SH-SY5Y (cell line): ENCODE data around the gene PPP1R14C.

Experiments used
- GATA2 ChIP-seq: IDR thresholded peaks from 2 replicates; pipeline ENCODE4 v1.6.1; 2011; ENCODE audit warnings: mild to moderate bottlenecking, low read depth, low read length
- GATA3 ChIP-seq: IDR thresholded peaks from 2 replicates; pipeline ENCODE4 v1.6.1; 2011; ENCODE audit warnings: low read depth, mild to moderate bottlenecking, low read length, moderate library complexity

PPP1R14C gene

GRCh38 chr6:150250826-150251225, 108.0 kb downstream of the PPP1R14C start:
- TF ChIP-seq GATA2 = no peak
- no peak for TF ChIP-seq GATA3

GRCh38 chr6:150251566-150252186, 108.8 kb downstream of the PPP1R14C start:
- TF ChIP-seq GATA2 (no peak), GATA3 (no peak)

- no peak for TF ChIP-seq GATA2
Measured at GRCh38 chr6:150252714-150253444, 110.0 kb downstream of the PPP1R14C start.

GRCh38 chr6:150253489-150253888, 110.6 kb downstream of the PPP1R14C start:
- TF ChIP-seq GATA2 (no peak), GATA3 (no peak)

GRCh38 chr6:150254770-150255169, 111.9 kb downstream of the PPP1R14C start:
- TF ChIP-seq GATA3 (no peak), GATA2 (no peak)

GRCh38 chr6:150255840-150256239, 113.0 kb downstream of the PPP1R14C start:
- TF ChIP-seq GATA2 = no peak
- TF ChIP-seq GATA3 = no peak

GRCh38 chr6:150256618-150257272, 113.9 kb downstream of the PPP1R14C start:
- TF ChIP-seq GATA2 (no peak), GATA3 (no peak)

GRCh38 chr6:150258381-150258780, 115.5 kb downstream of the PPP1R14C start:
- no peak for TF ChIP-seq GATA3
- TF ChIP-seq GATA2 = no peak

- TF ChIP-seq GATA3 (no peak), GATA2 (no peak)
Measured at GRCh38 chr6:150260931-150261330, 118.1 kb downstream of the PPP1R14C start.

GRCh38 chr6:150261997-150262697, 119.3 kb downstream of the PPP1R14C start:
- TF ChIP-seq GATA2 (no peak), GATA3 (no peak)

GRCh38 chr6:150263765-150264404, 121.0 kb downstream of the PPP1R14C start:
- TF ChIP-seq GATA3 (no peak), GATA2 (no peak)

- TF ChIP-seq GATA2 (no peak), GATA3 (no peak)
Measured at GRCh38 chr6:150266309-150266708, 123.5 kb downstream of the PPP1R14C start.

GRCh38 chr6:150266963-150267685, 124.3 kb downstream of the PPP1R14C start:
- no peak for TF ChIP-seq GATA3
- TF ChIP-seq GATA2 = no peak
